Activated CD4-positive, alpha-beta T cell treated with anti-CD3 and anti-CD28 coated beads for 36 hours (primary cell): ENCODE measurements around the gene UBA3. TPM values are rescaled to one million over a fixed set of nuclear protein-coding genes. Genes with fewer than 3 reads are reported as not detected.

Experiments used
- ATAC-seq: fragments of 200-7000 bp; cut with Tn5 transposase; one replicate; pipeline ENCODE4 v1.10.0; 2021; ENCODE audit warnings: mild to moderate bottlenecking, moderate library complexity
- CTCF ChIA-PET: fragments of 350-600 bp; sonication (Branson Sonifier 250); formaldehyde crosslinking; loops from one replicate; lab custom pipeline; 2021; ENCODE audit warnings: antibody characterized with exemption; lab: Charles Lee
- POLR2A ChIA-PET: fragments of 350-600 bp; sonication (Branson Sonifier 250); formaldehyde crosslinking; loops from one replicate; lab custom pipeline; 2021; ENCODE audit warnings: antibody characterized with exemption, inconsistent platforms; lab: Charles Lee
- DNase-seq: peaks from one replicate; pipeline ENCODE4 v3.0.0-alpha.2; 2020
- H3K27ac Mint-ChIP-seq: one replicate; pipeline ENCODE4 v1.8.0; 2021; ENCODE audit warnings: mixed read lengths
- H3K27me3 Mint-ChIP-seq: one replicate; pipeline ENCODE4 v1.8.0; 2021; ENCODE audit warnings: mixed read lengths
- H3K36me3 Mint-ChIP-seq: one replicate; pipeline ENCODE4 v1.8.0; 2021; ENCODE audit warnings: low read depth, mixed read lengths
- H3K4me1 Mint-ChIP-seq: one replicate; pipeline ENCODE4 v1.8.0; 2021; ENCODE audit warnings: mixed read lengths
- H3K4me3 Mint-ChIP-seq: one replicate; pipeline ENCODE4 v1.8.0; 2021; ENCODE audit warnings: mild to moderate bottlenecking, moderate library complexity, mixed read lengths
- H3K9me3 Mint-ChIP-seq: one replicate; pipeline ENCODE4 v1.8.0; 2021; ENCODE audit warnings: low read depth, mixed read lengths
- intact Hi-C, 2 experiments: fragments of 100-400 bp; cut with DNase I in 1 of 2; cut with micrococcal nuclease in 1 of 2; formaldehyde crosslinking; loops; one replicate each; pipeline versions ENCODE4 v1.14.2 to v1.15.1; 2022 to 2024; cut with DNase I, micrococcal nuclease
- total RNA-seq, 2 experiments: library from RNA; stranded (reverse); gene quantifications; one replicate each; pipeline ENCODE4 v1.2.3, GENCODE V29; 2021

UBA3 gene
- total RNA-seq, 2 experiments from 2014 or later, result 59.5 to 72.2 TPM

DNA sequence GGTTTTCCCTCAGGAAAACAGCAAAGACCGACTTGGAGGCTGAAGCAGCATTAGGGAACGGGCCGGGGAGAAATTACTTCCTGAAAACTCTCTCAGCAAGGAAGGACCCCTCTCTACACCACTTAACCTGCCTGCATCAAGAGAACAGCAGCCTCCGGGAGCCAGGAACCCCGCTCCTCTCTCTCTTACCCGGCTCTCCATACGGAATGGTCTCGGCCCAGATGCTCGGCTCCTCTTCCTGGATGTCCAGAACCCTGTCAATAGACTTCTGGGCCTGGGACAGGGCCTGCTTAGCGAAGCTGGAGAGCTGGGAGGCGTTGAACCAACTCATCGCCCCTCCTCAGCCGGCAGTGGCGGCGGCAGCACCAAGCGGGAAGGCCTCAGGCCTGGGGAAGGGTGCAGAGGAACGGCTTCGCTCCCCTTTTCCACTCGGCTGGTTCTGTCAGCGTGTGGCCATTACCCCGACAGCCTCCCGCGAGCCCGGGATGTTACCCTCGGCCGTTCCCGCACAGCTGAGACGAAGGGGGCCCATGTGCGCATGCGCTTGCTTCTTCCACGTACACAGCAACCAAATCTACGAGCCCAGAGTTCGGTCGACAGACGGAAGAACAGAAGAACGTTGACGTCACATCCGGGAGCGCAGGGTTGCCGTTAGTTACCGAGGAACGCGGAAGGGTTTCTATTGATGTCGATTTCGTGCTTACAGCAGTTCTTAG, 28.3 kb downstream of the UBA3 start, which contains the start of gene TMF1:
TSS of gene TMF1 (minus strand) at position 578 of the 716 bp plus-strand sequence. CDS start at position 331, 247 bp downstream.
- CTCF ChIA-PET, result interaction anchor here (1.0 to 4.5 kb wide), 11 partner anchors 9 to 69 kb away, joined by 3 to 25 read pairs (median 4); no protein-coding TSS in a partner anchor
- POLR2A ChIA-PET, result interaction anchor here (0.6 to 1.5 kb wide), 4 partner anchors 9 to 33 kb away, joined by 4 to 7 read pairs (median 5); partner anchors contain the start of gene ARL6IP5
- intact Hi-C loops, result loop anchor here (1.0 kb wide), 4 partner anchors 19 to 39 kb away; partner anchors contain the start of genes ARL6IP5 (in 2 of the 2), UBA3 (in 2 of the 2) and EOGT (in 1 of the 2)
- peak within 1 kb of the TSS; percentile 99 for H3K4me3 Mint-ChIP-seq
- no peaks in the 10 kb centered on the region for H3K27me3 Mint-ChIP-seq
- peaks cover 40% of the 10 kb centered on the region for H3K4me1 Mint-ChIP-seq
- DNase-seq, result peak; percentile 99
- H3K36me3 Mint-ChIP-seq, result peaks cover 39% of the 10 kb centered on the region
- H3K27ac Mint-ChIP-seq, result peak within 1 kb of the TSS; percentile 98
- ATAC-seq, result peak; percentile 95
- H3K9me3 Mint-ChIP-seq, result no peaks in the 10 kb centered on the region

DNA sequence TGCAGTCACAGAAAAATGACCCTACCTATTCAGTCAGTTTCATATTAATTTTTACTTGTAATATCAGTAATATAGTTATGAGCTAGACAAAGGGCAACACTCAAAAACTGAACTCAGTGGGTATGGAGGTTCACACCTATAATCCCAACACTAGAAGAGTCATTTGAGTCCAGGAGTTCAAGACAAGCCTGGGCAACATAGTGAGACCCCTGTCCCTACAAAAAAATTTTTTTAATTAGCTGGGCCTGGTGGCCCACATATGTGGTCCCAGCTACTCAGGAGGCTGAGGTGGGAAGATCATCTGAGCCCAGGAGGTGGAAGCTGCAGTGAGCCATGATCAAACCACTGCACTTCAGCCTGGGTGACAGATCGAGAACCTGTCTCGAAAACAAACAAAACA, 31.2 kb downstream of the UBA3 start:
- intact Hi-C loops, result no loop called here
- Mint-ChIP-seq H3K9me3 (no peaks in the 10 kb centered on the region), H3K4me3 (peak overlapping the region; percentile 21), H3K27ac (no peak overlapping the region), H3K27me3 (no peaks in the 10 kb centered on the region), H3K4me1 (peaks cover 48% of the 10 kb centered on the region), H3K36me3 (peaks cover 36% of the 10 kb centered on the region)
- ATAC-seq, result no peak
- no peak for DNase-seq
- CTCF ChIA-PET, result interaction anchor here (0.6 to 1.4 kb wide), 2 partner anchors 11 to 188 kb away, joined by 3 to 5 read pairs; no protein-coding TSS in a partner anchor
- POLR2A ChIA-PET, result no interaction called here

DNA sequence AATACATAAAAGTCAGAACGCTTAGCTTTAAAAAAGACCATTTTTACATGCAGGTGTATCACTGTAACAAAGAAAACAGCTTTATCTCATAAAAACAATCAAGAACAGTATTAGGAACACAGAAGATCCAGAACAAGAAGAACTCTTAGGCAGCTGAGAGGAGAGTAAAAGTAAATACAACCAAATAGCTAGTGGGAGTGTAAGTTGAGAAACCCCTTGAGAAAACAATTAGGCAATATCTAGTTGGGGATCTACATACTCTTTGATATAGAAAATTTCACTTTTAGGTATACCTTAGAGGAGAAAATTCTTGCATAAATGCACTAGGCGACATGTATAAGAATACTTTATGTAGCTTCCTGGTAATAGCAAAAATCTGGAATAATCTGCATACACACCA, 35.6 kb downstream of the UBA3 start:
- Mint-ChIP-seq H3K27me3 (no peaks in the 10 kb centered on the region), H3K9me3 (no peaks in the 10 kb centered on the region), H3K36me3 (peaks cover 40% of the 10 kb centered on the region), H3K27ac (no peak overlapping the region), H3K4me3 (no peak overlapping the region), H3K4me1 (peaks cover 34% of the 10 kb centered on the region)
- intact Hi-C loops, result no loop called here
- POLR2A ChIA-PET, result no interaction called here
- ATAC-seq, result no peak
- DNase-seq, result no peak
- CTCF ChIA-PET, result interaction anchor here (0.6 to 1.5 kb wide), 2 partner anchors 9 to 43 kb away, joined by 4 to 5 read pairs; no protein-coding TSS in a partner anchor

DNA sequence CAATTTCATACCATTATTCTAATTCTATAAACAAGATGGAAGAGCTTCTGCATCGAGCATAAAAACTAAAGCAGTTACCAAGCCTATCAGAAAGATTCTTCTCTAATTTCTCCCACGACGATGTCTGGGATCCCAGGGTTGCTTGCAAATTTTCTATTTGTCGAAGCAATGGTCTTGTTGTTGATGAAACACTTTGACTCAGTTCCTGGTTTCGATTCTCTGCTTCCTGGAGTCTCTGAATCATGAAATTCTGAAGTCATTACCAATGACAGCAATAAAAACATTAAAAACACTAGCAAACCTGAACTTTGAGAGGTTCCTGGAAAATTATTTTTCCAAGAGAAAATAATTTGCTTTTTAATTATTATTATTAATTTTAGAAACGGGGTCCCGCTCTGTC, 46.7 kb downstream of the UBA3 start:
- no peaks in the 10 kb centered on the region for H3K27me3 Mint-ChIP-seq
- H3K27ac Mint-ChIP-seq, result no peak overlapping the region
- peaks cover 15% of the 10 kb centered on the region for H3K4me1 Mint-ChIP-seq
- no peaks in the 10 kb centered on the region for H3K9me3 Mint-ChIP-seq
- ATAC-seq, result peak; percentile 80
- no peak overlapping the region for H3K4me3 Mint-ChIP-seq
- DNase-seq, result peak; percentile 28
- CTCF ChIA-PET, result no interaction called here
- intact Hi-C loops, result loop anchor here in 1 of 2 experiments (1.0 kb wide), 3 partner anchors 10 to 49 kb away; partner anchors contain the start of gene TMF1
- POLR2A ChIA-PET, result interaction anchor here (0.8 kb wide), 1 partner anchor 35 kb away, joined by 3 read pairs; no protein-coding TSS in a partner anchor
- peaks cover 57% of the 10 kb centered on the region for H3K36me3 Mint-ChIP-seq

DNA sequence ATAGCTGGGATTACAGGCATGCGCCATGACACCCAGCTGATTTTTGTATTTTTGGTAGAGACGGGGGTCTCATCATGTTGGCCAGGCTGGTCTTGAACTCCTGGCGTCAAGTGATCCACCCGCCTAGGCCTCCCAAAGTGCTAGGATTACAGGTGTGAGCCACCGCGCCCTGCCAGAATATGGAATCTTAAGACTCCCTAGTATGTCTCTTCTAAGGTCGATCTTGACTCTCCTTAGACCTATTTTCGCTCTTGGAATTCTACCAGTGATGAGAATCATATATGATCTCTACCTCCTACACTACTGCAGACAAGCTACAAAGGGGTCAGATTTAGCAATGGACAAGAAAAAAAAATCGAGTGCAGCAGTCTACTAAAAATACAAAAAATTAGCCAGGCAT, 47.4 kb downstream of the UBA3 start:
- Mint-ChIP-seq H3K9me3 (no peaks in the 10 kb centered on the region), H3K27me3 (no peaks in the 10 kb centered on the region), H3K4me3 (no peak overlapping the region), H3K4me1 (peaks cover 15% of the 10 kb centered on the region), H3K27ac (peak overlapping the region; percentile 85), H3K36me3 (peaks cover 61% of the 10 kb centered on the region)
- POLR2A ChIA-PET, result interaction anchor here (0.8 kb wide), 1 partner anchor 36 kb away, joined by 3 read pairs; no protein-coding TSS in a partner anchor
- intact Hi-C loops, result loop anchor here in 1 of 2 experiments (1.0 kb wide), 3 partner anchors 11 to 50 kb away; partner anchors contain the start of gene TMF1
- CTCF ChIA-PET, result interaction anchor here (1.1 kb wide), 1 partner anchor 54 kb away, joined by 4 read pairs; no protein-coding TSS in a partner anchor
- DNase-seq, result no peak
- no peak for ATAC-seq

DNA sequence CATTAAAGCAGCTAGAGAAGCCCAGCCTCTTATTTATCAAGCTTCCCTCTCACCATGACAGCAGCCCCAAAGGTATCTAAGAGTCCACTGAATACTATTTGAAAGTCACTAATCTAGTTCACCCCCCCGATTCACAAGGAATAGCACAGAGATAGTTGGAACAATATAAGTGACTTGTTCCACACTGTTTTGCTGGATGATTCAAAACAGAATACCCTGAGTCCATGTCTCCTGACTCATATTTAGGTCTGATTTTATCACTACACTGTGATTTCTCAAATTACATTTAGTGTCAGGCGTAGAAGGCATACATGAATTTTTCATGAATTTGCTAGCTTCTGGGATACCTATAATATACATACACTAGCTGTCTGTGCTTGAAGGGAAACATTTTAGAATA, 48.0 kb downstream of the UBA3 start:
- Mint-ChIP-seq H3K4me3 (no peak overlapping the region), H3K9me3 (no peaks in the 10 kb centered on the region), H3K4me1 (peaks cover 15% of the 10 kb centered on the region), H3K27me3 (no peaks in the 10 kb centered on the region), H3K27ac (no peak overlapping the region), H3K36me3 (peaks cover 62% of the 10 kb centered on the region)
- ChIA-PET CTCF (interaction anchor here (0.7 to 1.1 kb wide), 2 partner anchors 14 to 54 kb away, joined by 3 to 4 read pairs; no protein-coding TSS in a partner anchor), POLR2A (interaction anchor here (0.5 kb wide), 1 partner anchor 69 kb away, joined by 5 read pairs; no protein-coding TSS in a partner anchor)
- intact Hi-C loops, result no loop called here
- ATAC-seq, result peak; percentile 69
- no peak for DNase-seq

DNA sequence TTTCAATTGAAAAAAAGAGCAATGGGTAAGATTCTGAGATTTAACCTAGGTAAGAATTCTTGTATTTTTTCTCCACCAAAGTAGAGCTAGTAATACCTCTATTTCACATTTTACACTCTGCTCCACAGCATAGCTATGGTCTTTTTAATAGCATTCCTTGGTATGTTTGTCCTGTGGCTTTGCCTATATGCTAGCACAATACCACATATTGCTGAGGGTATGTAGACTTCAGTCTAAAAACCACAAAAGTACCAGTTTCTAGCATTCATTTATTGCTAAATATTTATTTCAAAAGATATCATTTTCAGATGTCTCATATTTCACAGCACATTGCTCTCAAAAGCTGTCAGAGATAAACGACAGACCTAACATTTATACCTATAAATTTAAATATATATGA, 48.5 kb downstream of the UBA3 start:
- Mint-ChIP-seq H3K9me3 (no peaks in the 10 kb centered on the region), H3K36me3 (peaks cover 60% of the 10 kb centered on the region), H3K4me3 (no peak overlapping the region), H3K27ac (no peak overlapping the region), H3K27me3 (no peaks in the 10 kb centered on the region), H3K4me1 (peaks cover 15% of the 10 kb centered on the region)
- CTCF ChIA-PET, result interaction anchor here (0.7 kb wide), 1 partner anchor 15 kb away, joined by 3 read pairs; no protein-coding TSS in a partner anchor
- ATAC-seq, result no peak
- intact Hi-C loops, result no loop called here
- POLR2A ChIA-PET, result interaction anchor here (0.5 kb wide), 1 partner anchor 69 kb away, joined by 5 read pairs; no protein-coding TSS in a partner anchor
- no peak for DNase-seq

DNA sequence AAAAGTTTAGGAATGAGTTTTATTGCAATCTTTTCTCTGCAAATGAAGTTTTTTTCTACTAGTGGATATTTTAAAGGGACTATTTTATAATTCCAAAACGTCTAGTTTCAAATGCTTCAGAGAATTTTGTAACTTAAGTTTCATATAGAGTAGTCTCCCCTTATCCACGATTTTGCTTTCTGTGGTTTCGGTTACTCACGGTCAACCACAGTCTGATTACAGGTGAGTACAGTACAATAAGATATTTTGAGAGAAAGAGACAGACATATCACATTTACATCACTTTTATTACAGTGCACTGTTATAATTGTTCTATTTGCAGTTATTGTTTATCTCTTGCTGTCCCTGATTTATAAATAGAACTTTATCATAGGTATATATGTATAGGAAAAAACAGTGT, 59.3 kb downstream of the UBA3 start:
- Mint-ChIP-seq H3K9me3 (no peaks in the 10 kb centered on the region), H3K4me1 (peaks cover 5% of the 10 kb centered on the region), H3K36me3 (peaks cover 28% of the 10 kb centered on the region), H3K4me3 (no peak overlapping the region), H3K27me3 (no peaks in the 10 kb centered on the region), H3K27ac (no peak overlapping the region)
- DNase-seq (no peak), ATAC-seq (no peak)
- intact Hi-C loops, result no loop called here
- CTCF ChIA-PET, result interaction anchor here (1.0 to 1.2 kb wide), 2 partner anchors 17 to 31 kb away, joined by 3 to 4 read pairs; partner anchors contain the start of gene TMF1
- POLR2A ChIA-PET, result no interaction called here

DNA sequence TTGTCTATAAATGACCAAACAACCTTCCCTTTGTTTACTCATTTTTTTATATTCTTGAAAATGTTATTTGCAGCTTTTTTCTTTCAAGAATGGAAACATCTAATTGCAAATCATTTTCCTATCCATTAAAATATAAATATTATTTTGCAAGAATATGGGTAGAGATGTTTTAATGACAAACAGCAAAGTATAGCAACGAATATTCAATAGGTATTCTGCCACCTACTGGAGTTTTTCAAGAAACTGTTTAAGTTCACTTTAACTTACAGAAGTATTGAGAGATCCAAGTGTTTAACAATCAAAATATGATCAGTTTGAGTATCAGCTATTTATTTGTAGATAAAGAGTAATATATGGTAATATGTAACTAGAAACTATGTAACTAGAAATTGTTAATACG, 59.7 kb downstream of the UBA3 start:
- intact Hi-C loops, result no loop called here
- Mint-ChIP-seq H3K36me3 (peaks cover 24% of the 10 kb centered on the region), H3K4me1 (peaks cover 5% of the 10 kb centered on the region), H3K27me3 (no peaks in the 10 kb centered on the region), H3K4me3 (no peak overlapping the region), H3K27ac (no peak overlapping the region), H3K9me3 (no peaks in the 10 kb centered on the region)
- POLR2A ChIA-PET, result interaction anchor here (0.6 kb wide), 1 partner anchor 11 kb away, joined by 7 read pairs; no protein-coding TSS in a partner anchor
- CTCF ChIA-PET, result interaction anchor here (0.8 to 1.2 kb wide), 3 partner anchors 17 to 167 kb away, joined by 3 to 4 read pairs (median 3); partner anchors contain the start of gene TMF1
- DNase-seq (no peak), ATAC-seq (no peak)

DNA sequence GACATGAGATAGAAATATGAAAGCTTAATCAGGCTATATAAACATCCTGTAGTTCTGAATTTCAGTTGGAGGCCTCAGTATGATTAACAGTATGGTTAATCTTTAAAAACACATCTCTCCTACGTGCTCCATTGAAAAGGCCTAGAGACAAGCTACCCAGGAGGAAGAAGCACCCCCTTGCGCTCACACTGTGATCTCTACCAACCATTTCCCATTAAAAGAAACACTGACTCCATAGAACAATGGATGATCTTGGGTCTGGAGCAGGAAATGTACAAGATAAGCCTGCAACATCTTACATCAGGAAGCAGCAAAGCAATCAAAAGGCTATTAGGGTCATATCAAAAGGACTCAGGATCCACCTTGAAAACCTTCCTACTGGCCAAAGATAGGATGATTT, 63.3 kb downstream of the UBA3 start:
- no peak overlapping the region for H3K4me3 Mint-ChIP-seq
- no peaks in the 10 kb centered on the region for H3K27me3 Mint-ChIP-seq
- H3K36me3 Mint-ChIP-seq, result peaks cover 21% of the 10 kb centered on the region
- POLR2A ChIA-PET, result no interaction called here
- no peak for ATAC-seq
- CTCF ChIA-PET, result interaction anchor here (0.7 kb wide), 1 partner anchor 11 kb away, joined by 3 read pairs; no protein-coding TSS in a partner anchor
- intact Hi-C loops, result no loop called here
- H3K4me1 Mint-ChIP-seq, result peaks cover 24% of the 10 kb centered on the region
- H3K9me3 Mint-ChIP-seq, result no peaks in the 10 kb centered on the region
- H3K27ac Mint-ChIP-seq, result no peak overlapping the region
- DNase-seq, result no peak

DNA sequence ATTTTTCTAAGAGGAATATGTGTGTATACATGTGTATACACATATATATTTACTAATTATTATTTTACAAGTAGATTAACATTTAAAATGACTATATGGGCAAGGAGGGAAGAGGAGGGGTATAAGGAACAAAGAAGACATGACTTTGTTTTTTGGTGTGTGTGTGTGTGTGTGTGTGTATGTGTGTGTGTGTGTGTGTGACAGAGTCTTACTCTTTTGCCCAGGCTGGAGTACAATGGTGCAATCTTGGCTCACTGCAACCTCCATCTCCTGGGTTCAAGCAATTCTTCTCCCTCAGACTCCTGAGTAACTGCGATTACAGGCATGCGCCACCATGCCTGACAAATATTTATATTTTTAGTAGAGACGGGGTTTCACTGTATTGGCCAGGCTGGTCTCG, 64.1 kb downstream of the UBA3 start:
- H3K27ac Mint-ChIP-seq, result no peak overlapping the region
- ChIA-PET CTCF (interaction anchor here (0.6 kb wide), 1 partner anchor 86 kb away, joined by 3 read pairs; no protein-coding TSS in a partner anchor), POLR2A (no interaction called here)
- DNase-seq, result no peak
- H3K36me3 Mint-ChIP-seq, result peaks cover 20% of the 10 kb centered on the region
- peaks cover 24% of the 10 kb centered on the region for H3K4me1 Mint-ChIP-seq
- intact Hi-C loops, result no loop called here
- no peak overlapping the region for H3K4me3 Mint-ChIP-seq
- H3K27me3 Mint-ChIP-seq, result no peaks in the 10 kb centered on the region
- ATAC-seq, result no peak
- H3K9me3 Mint-ChIP-seq, result no peaks in the 10 kb centered on the region
